Measurements from ENCODE around the gene SLC30A7. TPM values are rescaled to one million over a fixed set of nuclear protein-coding genes. Genes with fewer than 3 reads are reported as not detected.
A peak's percentile ranks its signal among the peaks of the same experiment; 100 is the strongest.

The SLC30A7 gene
- total and polyA plus RNA-seq, 2 of the 13 experiments (the other 11 are each of a cell fraction or from before 2014, with no cell fraction given): 8.3 to 40.8 TPM

DNA sequence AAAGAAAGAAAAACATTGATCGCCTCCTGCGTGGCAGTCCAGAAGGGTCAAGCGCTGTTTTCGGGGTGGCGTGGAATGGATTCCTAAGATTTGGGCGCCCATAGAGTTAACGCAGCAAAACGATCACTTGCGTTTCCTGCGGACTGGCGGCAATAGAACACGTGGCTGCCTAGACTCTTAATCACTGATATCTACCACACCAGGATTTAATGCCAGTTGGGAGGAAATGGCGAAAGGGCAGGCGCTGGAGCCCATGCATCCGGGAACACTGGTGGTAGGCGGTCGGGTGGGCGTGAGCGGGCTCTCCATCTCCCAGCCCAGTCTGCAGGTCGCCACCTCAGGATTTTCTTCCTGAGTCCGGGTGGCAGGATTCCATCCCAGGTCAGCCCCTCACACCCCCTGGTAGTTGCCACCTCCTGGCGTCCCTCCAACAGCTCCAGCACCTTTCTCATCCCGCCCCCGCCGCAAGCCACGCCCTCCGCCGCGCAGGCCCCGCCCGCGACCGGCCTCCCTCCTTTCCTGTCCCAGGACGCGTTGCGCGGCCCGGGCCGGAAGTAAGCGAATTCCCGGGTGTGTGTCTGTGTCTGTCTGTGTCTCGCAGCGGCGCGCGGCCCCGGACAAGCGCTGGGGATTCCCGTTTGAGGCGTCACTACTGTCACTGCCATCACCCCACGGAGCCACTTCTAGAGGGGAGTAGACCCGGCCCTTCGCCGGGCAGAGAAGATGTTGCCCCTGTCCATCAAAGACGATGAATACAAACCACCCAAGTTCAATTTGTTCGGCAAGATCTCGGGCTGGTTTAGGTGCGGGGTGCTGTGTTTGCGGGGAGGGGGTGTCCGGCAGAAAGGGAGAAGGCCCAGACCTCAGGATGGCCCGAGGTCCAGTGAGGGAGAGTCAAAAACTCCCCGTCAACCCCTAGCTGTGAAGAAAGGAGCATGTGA is at the start of gene SLC30A7 (continued):
- TF ChIP-seq ZNF503 (CRISPR knock-in tag; IDR thresholded peaks at IDR 0.05) (no peak; the same call in 1 of the 2 replicates), ZNF883 (CRISPR knock-in tag; IDR thresholded peaks at IDR 0.05; ENCODE audit: not compliant biosample characterization) (no peak), MIER2 (CRISPR knock-in tag; IDR thresholded peaks at IDR 0.05) (no peak), TSC22D2 (CRISPR knock-in tag; IDR thresholded peaks at IDR 0.05; ENCODE audit: borderline replicate concordance) (no peak), SMAD9 (CRISPR knock-in tag; IDR thresholded peaks at IDR 0.05) (no peak), FOXM1 (CRISPR knock-in tag; IDR thresholded peaks at IDR 0.05) (no peak), JUN (CRISPR knock-in tag; IDR thresholded peaks at IDR 0.05) (no peak), SOX13 (IDR thresholded peaks at IDR 0.05) (no peak), SOX13 (CRISPR knock-in tag; conservative IDR thresholded peaks at IDR 0.05 in 1 of 2, IDR thresholded peaks at IDR 0.05 in 1 of 2) (0 out of 4 replicates have a peak, but pooled peaks of 1 of the 2 experiments have one; percentile 20), GTF2F1 (IDR thresholded peaks at IDR 0.05; ENCODE audit: low read length) (no peak), ZNF333 (CRISPR knock-in tag; IDR thresholded peaks at IDR 0.05; ENCODE audit: borderline replicate concordance) (no peak), SRSF9 (IDR thresholded peaks at IDR 0.05; ENCODE audit: borderline replicate concordance, insufficient read depth, low read depth, low read length, poor library complexity, severe bottlenecking) (no peak), IRF2 (CRISPR knock-in tag; IDR thresholded peaks at IDR 0.05) (0 out of 2 replicates have a peak, but pooled peaks have one; percentile 24), EEA1 (CRISPR knock-in tag; IDR thresholded peaks at IDR 0.05; ENCODE audit: borderline replicate concordance) (no peak), KLF9 (CRISPR knock-in tag; IDR thresholded peaks at IDR 0.05; ENCODE audit: low read depth) (no peak), ZC3H13 (CRISPR knock-in tag; IDR thresholded peaks at IDR 0.05) (peak; percentile 58; the same call in 1 of the 2 replicates), ZNF460 (CRISPR knock-in tag; IDR thresholded peaks at IDR 0.05; ENCODE audit: borderline replicate concordance) (no peak), ZNF337 (CRISPR knock-in tag; IDR thresholded peaks at IDR 0.05; ENCODE audit: borderline replicate concordance, low read depth) (no peak)
- TF ChIP-seq, protein P1, sequence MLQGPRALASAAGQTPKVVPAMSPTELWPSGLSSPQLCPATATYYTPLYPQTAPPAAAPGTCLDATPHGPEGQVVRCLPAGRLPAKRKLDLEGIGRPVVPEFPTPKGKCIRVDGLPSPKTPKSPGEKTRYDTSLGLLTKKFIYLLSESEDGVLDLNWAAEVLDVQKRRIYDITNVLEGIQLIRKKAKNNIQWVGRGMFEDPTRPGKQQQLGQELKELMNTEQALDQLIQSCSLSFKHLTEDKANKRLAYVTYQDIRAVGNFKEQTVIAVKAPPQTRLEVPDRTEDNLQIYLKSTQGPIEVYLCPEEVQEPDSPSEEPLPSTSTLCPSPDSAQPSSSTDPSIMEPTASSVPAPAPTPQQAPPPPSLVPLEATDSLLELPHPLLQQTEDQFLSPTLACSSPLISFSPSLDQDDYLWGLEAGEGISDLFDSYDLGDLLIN (CRISPR knock-in tag; IDR thresholded peaks at IDR 0.05; ENCODE audit: borderline replicate concordance): no peak
- TF ChIP-seq, protein P2, sequence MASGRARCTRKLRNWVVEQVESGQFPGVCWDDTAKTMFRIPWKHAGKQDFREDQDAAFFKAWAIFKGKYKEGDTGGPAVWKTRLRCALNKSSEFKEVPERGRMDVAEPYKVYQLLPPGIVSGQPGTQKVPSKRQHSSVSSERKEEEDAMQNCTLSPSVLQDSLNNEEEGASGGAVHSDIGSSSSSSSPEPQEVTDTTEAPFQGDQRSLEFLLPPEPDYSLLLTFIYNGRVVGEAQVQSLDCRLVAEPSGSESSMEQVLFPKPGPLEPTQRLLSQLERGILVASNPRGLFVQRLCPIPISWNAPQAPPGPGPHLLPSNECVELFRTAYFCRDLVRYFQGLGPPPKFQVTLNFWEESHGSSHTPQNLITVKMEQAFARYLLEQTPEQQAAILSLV (CRISPR knock-in tag; IDR thresholded peaks at IDR 0.05; ENCODE audit: borderline replicate concordance): no peak; the same call in 1 of the 2 replicates
- TF ChIP-seq, protein P3, sequence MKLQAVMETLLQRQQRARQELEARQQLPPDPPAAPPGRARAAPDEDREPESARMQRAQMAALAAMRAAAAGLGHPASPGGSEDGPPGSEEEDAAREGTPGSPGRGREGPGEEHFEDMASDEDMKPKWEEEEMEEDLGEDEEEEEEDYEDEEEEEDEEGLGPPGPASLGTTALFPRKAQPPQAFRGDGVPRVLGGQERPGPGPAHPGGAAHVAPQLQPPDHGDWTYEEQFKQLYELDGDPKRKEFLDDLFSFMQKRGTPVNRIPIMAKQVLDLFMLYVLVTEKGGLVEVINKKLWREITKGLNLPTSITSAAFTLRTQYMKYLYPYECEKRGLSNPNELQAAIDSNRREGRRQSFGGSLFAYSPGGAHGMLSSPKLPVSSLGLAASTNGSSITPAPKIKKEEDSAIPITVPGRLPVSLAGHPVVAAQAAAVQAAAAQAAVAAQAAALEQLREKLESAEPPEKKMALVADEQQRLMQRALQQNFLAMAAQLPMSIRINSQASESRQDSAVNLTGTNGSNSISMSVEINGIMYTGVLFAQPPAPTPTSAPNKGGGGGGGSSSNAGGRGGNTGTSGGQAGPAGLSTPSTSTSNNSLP (IDR thresholded peaks at IDR 0.05; ENCODE audit: low read depth, low read length): no peak
